Measurements from ENCODE around the gene DGKH. TPM values are rescaled to one million over a fixed set of nuclear protein-coding genes. Genes with fewer than 3 reads are reported as not detected.

Gene DGKH
- total RNA-seq, 1 experiment from 2014 or later = 19.1 TPM

- no peak for DNase-seq
- no peak for TF ChIP-seq CTCF (IDR thresholded peaks at IDR 0.05; ENCODE audit: unreplicated experiment)
- CTCF ChIA-PET = interaction anchor here (0.5 to 0.7 kb wide), 2 partner anchors 9 to 674 kb away, joined by 4 read pairs; no protein-coding TSS in a partner anchor
- H3K27ac Mint-ChIP-seq (ENCODE audit: unreplicated experiment) = no peak overlapping the region
- no TSS peak for BruUV-seq (replicated peaks)
- H3K36me3 Mint-ChIP-seq (ENCODE audit: insufficient read depth, unreplicated experiment) = no peaks in the 10 kb centered on the region
- intact Hi-C loops (cut with micrococcal nuclease; ENCODE audit: unreplicated experiment) = no loop called here
- H3K4me1 Mint-ChIP-seq (ENCODE audit: low read depth, unreplicated experiment) = peaks cover 3% of the 10 kb centered on the region
- H3K4me3 Mint-ChIP-seq (ENCODE audit: low read depth, unreplicated experiment) = no peak overlapping the region
- no peaks in the 10 kb centered on the region for H3K27me3 Mint-ChIP-seq (ENCODE audit: unreplicated experiment)
- H3K9me3 Mint-ChIP-seq (ENCODE audit: low read depth, unreplicated experiment) = no peaks in the 10 kb centered on the region
Observed at GRCh38 chr13:42017264-42017663, 31.2 kb upstream of the DGKH start.

- Mint-ChIP-seq H3K4me3 (ENCODE audit: low read depth, unreplicated experiment) (no peak overlapping the region), H3K36me3 (ENCODE audit: insufficient read depth, unreplicated experiment) (peaks cover 10% of the 10 kb centered on the region), H3K27ac (ENCODE audit: unreplicated experiment) (no peak overlapping the region), H3K9me3 (ENCODE audit: low read depth, unreplicated experiment) (no peaks in the 10 kb centered on the region), H3K27me3 (ENCODE audit: unreplicated experiment) (no peaks in the 10 kb centered on the region), H3K4me1 (ENCODE audit: low read depth, unreplicated experiment) (no peaks in the 10 kb centered on the region)
- DNase-seq = no peak
- no peak for TF ChIP-seq CTCF (IDR thresholded peaks at IDR 0.05; ENCODE audit: unreplicated experiment)
- BruUV-seq (replicated peaks) = no TSS peak
- intact Hi-C loops (cut with micrococcal nuclease; ENCODE audit: unreplicated experiment) = no loop called here
- CTCF ChIA-PET = no interaction called here
Observed at GRCh38 chr13:42021851-42022250, 26.6 kb upstream of the DGKH start.

GRCh38 chr13:42022336-42022735, 26.1 kb upstream of the DGKH start:
- no peaks in the 10 kb centered on the region for H3K4me1 Mint-ChIP-seq (ENCODE audit: low read depth, unreplicated experiment)
- no peak for TF ChIP-seq CTCF (IDR thresholded peaks at IDR 0.05; ENCODE audit: unreplicated experiment)
- H3K27me3 Mint-ChIP-seq (ENCODE audit: unreplicated experiment) = no peaks in the 10 kb centered on the region
- CTCF ChIA-PET = no interaction called here
- DNase-seq = no peak
- no TSS peak for BruUV-seq (replicated peaks)
- no peaks in the 10 kb centered on the region for H3K9me3 Mint-ChIP-seq (ENCODE audit: low read depth, unreplicated experiment)
- H3K4me3 Mint-ChIP-seq (ENCODE audit: low read depth, unreplicated experiment) = no peak overlapping the region
- peaks cover 15% of the 10 kb centered on the region for H3K36me3 Mint-ChIP-seq (ENCODE audit: insufficient read depth, unreplicated experiment)
- intact Hi-C loops (cut with micrococcal nuclease; ENCODE audit: unreplicated experiment) = no loop called here
- no peak overlapping the region for H3K27ac Mint-ChIP-seq (ENCODE audit: unreplicated experiment)

GRCh38 chr13:42022796-42023493, 25.5 kb upstream of the DGKH start:
- no TSS peak for BruUV-seq (replicated peaks)

More at GRCh38 chr13:42022796-42023493, 25.5 kb upstream of the DGKH start:
- no peak for TF ChIP-seq CTCF (IDR thresholded peaks at IDR 0.05; ENCODE audit: unreplicated experiment)
- peaks cover 2% of the 10 kb centered on the region for H3K4me1 Mint-ChIP-seq (ENCODE audit: low read depth, unreplicated experiment)
- no peaks in the 10 kb centered on the region for H3K27me3 Mint-ChIP-seq (ENCODE audit: unreplicated experiment)
- no peak for DNase-seq
- H3K4me3 Mint-ChIP-seq (ENCODE audit: low read depth, unreplicated experiment) = no peak overlapping the region
- CTCF ChIA-PET = no interaction called here
- intact Hi-C loops (cut with micrococcal nuclease; ENCODE audit: unreplicated experiment) = no loop called here
- no peak overlapping the region for H3K27ac Mint-ChIP-seq (ENCODE audit: unreplicated experiment)
- H3K9me3 Mint-ChIP-seq (ENCODE audit: low read depth, unreplicated experiment) = no peaks in the 10 kb centered on the region
- peaks cover 16% of the 10 kb centered on the region for H3K36me3 Mint-ChIP-seq (ENCODE audit: insufficient read depth, unreplicated experiment)

All from Calu3 (cell line).